Panc1 (cell line): Measurements from ENCODE around the gene ABCB1. TPM values are rescaled to one million over a fixed set of nuclear protein-coding genes. Genes with fewer than 3 reads are reported as not detected.

Experiments
- ATAC-seq: fragments of 200-7000 bp; cut with Tn5 transposase; 2 replicates; pipeline ENCODE4 v1.9.1; 2020; ENCODE audit warnings: mild to moderate bottlenecking, moderate library complexity
- BruUV-seq: library from RNA; stranded (reverse); fragments of 400-500 nt; replicated peaks from 2 replicates; lab custom pipeline; 2021; lab: Mats Ljungman, UMichigan
- CTCF ChIA-PET: fragments of 300-600 bp; sonication (Branson Sonifier 250); formaldehyde crosslinking; loops from one replicate; lab custom pipeline; 2022; ENCODE audit warnings: antibody characterized with exemption; lab: Charles Lee
- POLR2A ChIA-PET: fragments of 300-600 bp; sonication (Branson Sonifier 250); formaldehyde crosslinking; loops from one replicate; lab custom pipeline; 2022; ENCODE audit warnings: antibody characterized with exemption; lab: Charles Lee
- DNase-seq: peaks from one replicate; pipeline ENCODE4 v3.0.0-alpha.2; 2010; ENCODE audit warnings: low read depth, low spot score
- H3K27ac ChIP-seq: 2 replicates; pipeline ENCODE4 v1.5.1; 2011; ENCODE audit warnings: mild to moderate bottlenecking, low read length, inconsistent platforms
- H3K27me3 ChIP-seq: fragments of 200-500 bp; sonication (Bioruptor generic); 2 replicates; pipeline ENCODE4 v1.6.0; 2014; ENCODE audit warnings: low read length, inconsistent platforms; ENCODE audit not compliant: control insufficient read depth, insufficient read depth
- H3K36me3 ChIP-seq: fragments of 200-500 bp; sonication (Bioruptor generic); 2 replicates; pipeline ENCODE4 v1.5.1; 2014; ENCODE audit warnings: inconsistent platforms, mild to moderate bottlenecking, low read length, moderate library complexity; ENCODE audit not compliant: control insufficient read depth, insufficient read depth
- H3K4me1 ChIP-seq: 2 replicates; pipeline ENCODE4 v1.5.1; 2011; ENCODE audit warnings: inconsistent platforms, mild to moderate bottlenecking, low read length, moderate library complexity; ENCODE audit not compliant: control insufficient read depth, insufficient read depth
- H3K4me3 ChIP-seq, 2 experiments: 2 replicates each; pipeline ENCODE4 v1.5.1; 2011 to 2012; ENCODE audit warnings: low read depth in 2 of 2, low read length in 2 of 2, mild to moderate bottlenecking in 2 of 2, inconsistent platforms in 1 of 2, moderate library complexity in 1 of 2
- H3K9me3 ChIP-seq: fragments of 200-500 bp; sonication (Bioruptor generic); 2 replicates; pipeline ENCODE4 v1.5.1; 2014; ENCODE audit warnings: low read depth, mild to moderate bottlenecking, inconsistent platforms, low read length, moderate library complexity; ENCODE audit not compliant: control insufficient read depth, insufficient read depth
- CTCF ChIP-seq: fragments of 450-650 bp; IDR thresholded peaks from 2 replicates; pipeline ENCODE4 v1.5.1; 2017; ENCODE audit warnings: mild to moderate bottlenecking
- POLR2AphosphoS5 ChIP-seq: IDR thresholded peaks from 2 replicates; pipeline ENCODE4 v1.6.1; 2012; ENCODE audit warnings: mild to moderate bottlenecking, low read depth, low read length, moderate library complexity
- REST ChIP-seq, 2 experiments: IDR thresholded peaks; 2 replicates each; pipeline ENCODE4 v1.6.1; 2011 to 2012; ENCODE audit warnings: low read depth in 2 of 2, control low read depth in 1 of 2, low read length in 1 of 2, mild to moderate bottlenecking in 1 of 2, moderate library complexity in 1 of 2; ENCODE audit not compliant: insufficient read depth in 1 of 2
- SIN3A ChIP-seq: IDR thresholded peaks from 2 replicates; pipeline ENCODE4 v1.6.1; 2012; ENCODE audit warnings: low read depth, mild to moderate bottlenecking, low read length, moderate library complexity, borderline replicate concordance; ENCODE audit not compliant: insufficient read depth
- TCF7L2 ChIP-seq: IDR thresholded peaks from 2 replicates; pipeline ENCODE4 v1.6.1; 2011; ENCODE audit warnings: mild to moderate bottlenecking, low read depth, low read length, inconsistent platforms
- in situ Hi-C: cut with HindIII; loops from 2 replicates; pipeline ENCODE4 v1.10.0; 2016; ENCODE audit warnings: low sequenced_read_pairs, low pct_unique_long_range_greater_than_20kb
- intact Hi-C: fragments of 100-400 bp; cut with micrococcal nuclease; formaldehyde crosslinking; loops from one replicate; pipeline ENCODE4 v1.10.0; 2022; ENCODE audit not compliant: unreplicated experiment
- total RNA-seq: library from RNA; stranded (reverse); gene quantifications from one replicate; pipeline ENCODE4 v1.2.1, GENCODE V29; 2021; ENCODE audit not compliant: unreplicated experiment

The ABCB1 gene
- total RNA-seq, 1 experiment from 2014 or later = 0.67 TPM

GRCh38 chr7:87608431-87608830 is 7.7 kb upstream of the ABCB1 start:
- ChIA-PET POLR2A (no interaction called here), CTCF (no interaction called here)
- Histone ChIP-seq H3K4me3 (no peak overlapping the region), H3K27ac (no peak overlapping the region), H3K36me3 (no peaks in the 10 kb centered on the region), H3K9me3 (no peaks in the 10 kb centered on the region), H3K27me3 (peaks cover 11% of the 10 kb centered on the region), H3K4me1 (no peaks in the 10 kb centered on the region)
- intact Hi-C loops = no loop called here
- in situ Hi-C loops = no loop called here
- ATAC-seq (no peak), DNase-seq (no peak)
- no TSS peak for BruUV-seq
- TF ChIP-seq CTCF (no peak), TCF7L2 (no peak), SIN3A (no peak), REST (IDR thresholded peaks at IDR 0.05; ENCODE audit: insufficient read depth in 1 of 2, low read depth in 2 of 2, low read length in 1 of 2) (no peak), POLR2AphosphoS5 (no peak)

- TF ChIP-seq SIN3A (no peak), CTCF (no peak), REST (IDR thresholded peaks at IDR 0.05; ENCODE audit: insufficient read depth in 1 of 2, low read depth in 2 of 2, low read length in 1 of 2) (no peak), TCF7L2 (no peak), POLR2AphosphoS5 (no peak)
- intact Hi-C loops (no loop called here), in situ Hi-C loops (no loop called here)
- ChIA-PET CTCF (no interaction called here), POLR2A (no interaction called here)
- ATAC-seq = no peak
- Histone ChIP-seq H3K4me3 (no peak overlapping the region), H3K4me1 (0 out of 2 replicates have a peak, but pooled peaks cover 5% of the 10 kb centered on the region), H3K27ac (no peak overlapping the region), H3K36me3 (no peaks in the 10 kb centered on the region), H3K9me3 (no peaks in the 10 kb centered on the region), H3K27me3 (peaks cover 31% of the 10 kb centered on the region)
- no peak for DNase-seq
- no TSS peak for BruUV-seq
These were observed 3.6 kb upstream of the ABCB1 start for GRCh38 chr7:87604264-87604663.
